T-cell (primary cell): Measurements from ENCODE around the gene SNAPC2. TPM values are rescaled to one million over a fixed set of nuclear protein-coding genes. Genes with fewer than 3 reads are reported as not detected.

Experiments used
- ATAC-seq, 4 experiments: fragments of 200-7000 bp in 3 of 4; fragments of 150-1000 bp in 1 of 4; cut with Tn5 transposase; replicated peaks in 1 of 4; 1 replicate in 3 of 4; 2 replicates in 1 of 4; pipeline ENCODE4 v1.10.0; 2021; ENCODE audit warnings: moderate library complexity in 3 of 4, mild to moderate bottlenecking in 2 of 4, moderate number of reproducible peaks in 1 of 4
- CTCF ChIA-PET, 2 donors: fragments of 300-600 bp; sonication (Branson Sonifier 250); formaldehyde crosslinking; loops; one replicate each; lab custom pipeline; 2022; ENCODE audit warnings: antibody characterized with exemption in 2 of 2; lab: Charles Lee
- POLR2A ChIA-PET, 2 donors: fragments of 300-600 bp; sonication (Branson Sonifier 250); formaldehyde crosslinking; loops; one replicate each; lab custom pipeline; 2022; ENCODE audit warnings: antibody characterized with exemption in 2 of 2; lab: Charles Lee
- DNase-seq, 35 experiments: peaks; one replicate each; pipeline versions ENCODE4 v3.0.0 to v3.0.0-alpha.2; 2013 to 2023
- H3K27ac ChIP-seq: one replicate; pipeline ENCODE4 v1.5.1; 2013; ENCODE audit warnings: low read length
- H3K27me3 ChIP-seq, 2 experiments: replicated peaks in 1 of 2; 1 replicate in 1 of 2; 2 replicates in 1 of 2; pipeline versions ENCODE4 v1.6.1 to v1.7.0; 2013; ENCODE audit warnings: low read length in 1 of 2, mixed read lengths in 1 of 2; ENCODE audit not compliant: control insufficient read depth in 2 of 2, insufficient read depth in 2 of 2; ENCODE audit errors: extremely low read depth in 1 of 2
- H3K36me3 ChIP-seq, 2 donors: 1 replicate in 1 of 2; 2 replicates in 1 of 2; pipeline versions ENCODE4 v1.6.1 to v1.7.0; 2013; ENCODE audit warnings: low read length in 1 of 2; ENCODE audit not compliant: control insufficient read depth in 2 of 2, insufficient read depth in 1 of 2; ENCODE audit errors: extremely low read depth in 1 of 2
- H3K4me1 ChIP-seq, 2 experiments: 1 replicate in 1 of 2; 2 replicates in 1 of 2; pipeline versions ENCODE4 v1.6.1 to v1.7.0; 2013; ENCODE audit warnings: low read length in 2 of 2, mixed read lengths in 1 of 2; ENCODE audit not compliant: insufficient read depth in 2 of 2, control insufficient read depth in 1 of 2; ENCODE audit errors: extremely low read depth in 1 of 2
- H3K4me3 ChIP-seq, 2 donors: 1 replicate in 1 of 2; 2 replicates in 1 of 2; pipeline versions ENCODE4 v1.5.1 to v1.7.0; 2013; ENCODE audit warnings: mild to moderate bottlenecking in 2 of 2, low read length in 1 of 2, moderate library complexity in 1 of 2; ENCODE audit not compliant: control insufficient read depth in 1 of 2; ENCODE audit errors: extremely low read depth in 1 of 2
- H3K9me3 ChIP-seq: 2 replicates; pipeline ENCODE4 v1.7.0; 2013
- H3K27ac Mint-ChIP-seq, 2 donors: one replicate each; pipeline ENCODE4 v1.8.0; 2020 to 2021; ENCODE audit warnings: mild to moderate bottlenecking in 2 of 2, mixed read lengths in 2 of 2
- H3K27me3 Mint-ChIP-seq, 2 donors: one replicate each; pipeline ENCODE4 v1.8.0; 2021 to 2022; ENCODE audit warnings: mixed read lengths in 2 of 2
- H3K36me3 Mint-ChIP-seq: one replicate; pipeline ENCODE4 v1.8.0; 2021; ENCODE audit warnings: mixed read lengths
- H3K4me1 Mint-ChIP-seq, 3 donors: one replicate each; pipeline ENCODE4 v1.8.0; 2020 to 2022; ENCODE audit warnings: mixed read lengths in 3 of 3, mild to moderate bottlenecking in 1 of 3
- H3K4me3 Mint-ChIP-seq, 3 donors: one replicate each; pipeline ENCODE4 v1.8.0; 2020 to 2022; ENCODE audit warnings: mild to moderate bottlenecking in 3 of 3, mixed read lengths in 3 of 3, moderate library complexity in 3 of 3
- H3K9me3 Mint-ChIP-seq, 3 donors: one replicate each; pipeline ENCODE4 v1.8.0; 2020 to 2022; ENCODE audit warnings: mixed read lengths in 3 of 3
- WGBS: methylation state at CpG from one replicate; pipeline ENCODE4 v1.1.5; 2013; ENCODE audit warnings: missing lambda C conversion rate; ENCODE audit not compliant: insufficient coverage; 5-methylcytosine and 5-hydroxymethylcytosine counted together
- total RNA-seq, 35 experiments: library from RNA in 6 of 35; stranded (reverse) in 6 of 35; fragments of 120-200 nt in 1 of 35; gene quantifications; one replicate each; pipeline versions ENCODE4 v1.2.1 to v1.2.4 and lab custom pipeline; 2013 to 2026

SNAPC2 gene
- total RNA-seq, 5 donors from 2014 or later (not counting 1 experiment from before 2014, with no cell fraction given), result 9.0 to 22.9 (median 18.6) TPM

- Histone ChIP-seq H3K27me3 (peaks cover 0 to 43% of the 10 kb centered on the region in 2 experiments), H3K4me1 (peaks cover 0 to 10% of the 10 kb centered on the region in 2 experiments), H3K36me3 (no peaks in the 10 kb centered on the region), H3K4me3 (no peak overlapping the region), H3K9me3 (no peaks in the 10 kb centered on the region), H3K27ac (no peak overlapping the region)
- H3K27me3 Mint-ChIP-seq, result peaks cover 4 to 10% of the 10 kb centered on the region in 2 donors
- ChIA-PET CTCF (no interaction called here), POLR2A (no interaction called here)
- ATAC-seq (no peak), DNase-seq (no peak)
- no peaks in the 10 kb centered on the region for H3K36me3 Mint-ChIP-seq
- no peaks in the 10 kb centered on the region for H3K9me3 Mint-ChIP-seq
- 93% methylated on average over 15 of the region's 16 CpGs for WGBS
- no peak overlapping the region for H3K4me3 Mint-ChIP-seq
- H3K4me1 Mint-ChIP-seq, result peaks cover 7 to 11% (median 10%) of the 10 kb centered on the region in 3 donors
- no peak overlapping the region for H3K27ac Mint-ChIP-seq
Measured at GRCh38 chr19:7898967-7899366, 21.2 kb upstream of the SNAPC2 start.

DNA sequence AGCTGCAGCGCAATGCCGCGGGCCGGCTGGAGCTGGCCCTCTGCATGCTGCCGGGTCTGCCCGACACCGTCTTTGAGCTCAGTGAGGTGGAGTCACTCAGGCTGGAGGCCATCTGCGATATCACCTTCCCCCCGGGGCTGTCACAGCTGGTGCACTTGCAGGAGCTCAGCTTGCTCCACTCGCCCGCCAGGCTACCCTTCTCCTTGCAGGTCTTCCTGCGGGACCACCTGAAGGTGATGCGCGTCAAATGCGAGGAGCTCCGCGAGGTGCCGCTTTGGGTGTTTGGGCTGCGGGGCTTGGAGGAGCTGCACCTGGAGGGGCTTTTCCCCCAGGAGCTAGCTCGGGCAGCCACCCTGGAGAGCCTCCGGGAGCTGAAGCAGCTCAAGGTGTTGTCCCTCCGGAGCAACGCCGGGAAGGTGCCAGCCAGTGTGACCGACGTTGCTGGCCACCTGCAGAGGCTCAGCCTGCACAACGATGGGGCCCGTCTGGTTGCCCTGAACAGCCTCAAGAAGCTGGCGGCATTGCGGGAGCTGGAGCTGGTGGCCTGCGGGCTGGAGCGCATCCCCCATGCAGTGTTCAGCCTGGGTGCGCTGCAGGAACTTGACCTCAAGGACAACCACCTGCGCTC lies 20.3 kb upstream of the SNAPC2 start:
- WGBS, result 90% methylated on average over 33 of the region's 34 CpGs
- H3K36me3 ChIP-seq, result no peaks in the 10 kb centered on the region
- CTCF ChIA-PET, result interaction anchor here in 1 of 2 donors (0.9 kb wide), 2 partner anchors 20 to 340 kb away, joined by 3 to 7 read pairs; partner anchors contain the start of gene SNAPC2

GRCh38 chr19:7900401-7900870 lies 19.7 kb upstream of the SNAPC2 start:
- ATAC-seq (no peak), DNase-seq (no peak)
- Mint-ChIP-seq H3K27me3 (no peaks in the 10 kb centered on the region), H3K27ac (no peak overlapping the region), H3K9me3 (no peaks in the 10 kb centered on the region), H3K4me1 (peaks cover 16 to 22% (median 21%) of the 10 kb centered on the region in 3 donors), H3K4me3 (no peak overlapping the region), H3K36me3 (peaks cover 4% of the 10 kb centered on the region)
- Histone ChIP-seq H3K4me1 (peaks cover 6 to 24% of the 10 kb centered on the region in 2 experiments), H3K27me3 (peaks cover 0 to 28% of the 10 kb centered on the region in 2 experiments), H3K9me3 (no peaks in the 10 kb centered on the region), H3K36me3 (no peaks in the 10 kb centered on the region), H3K27ac (no peak overlapping the region), H3K4me3 (no peak overlapping the region)
- ChIA-PET POLR2A (interaction anchor here in 1 of 2 donors (0.8 kb wide), 1 partner anchor 31 kb away, joined by 3 read pairs; no protein-coding TSS in a partner anchor), CTCF (interaction anchor here in 1 of 2 donors (0.9 kb wide), 2 partner anchors 20 to 340 kb away, joined by 3 to 7 read pairs; partner anchors contain the start of gene SNAPC2)
- 81% methylated on average over 20 of the region's 21 CpGs for WGBS

More for the DNA sequence above, 20.3 kb upstream of the SNAPC2 start:
- DNase-seq (no peak), ATAC-seq (no peak)
- peaks cover 0 to 3% of the 10 kb centered on the region in 2 donors for H3K27me3 Mint-ChIP-seq
- Histone ChIP-seq H3K27ac (no peak overlapping the region), H3K9me3 (no peaks in the 10 kb centered on the region), H3K27me3 (peaks cover 0 to 34% of the 10 kb centered on the region in 2 experiments), H3K4me1 (peaks cover 2 to 18% of the 10 kb centered on the region in 2 experiments), H3K4me3 (no peak overlapping the region)
- POLR2A ChIA-PET, result interaction anchor here in 1 of 2 donors (0.8 kb wide), 1 partner anchor 30 kb away, joined by 3 read pairs; no protein-coding TSS in a partner anchor
- no peak overlapping the region for H3K27ac Mint-ChIP-seq
- peaks cover 1% of the 10 kb centered on the region for H3K36me3 Mint-ChIP-seq
- H3K9me3 Mint-ChIP-seq, result no peaks in the 10 kb centered on the region
- H3K4me1 Mint-ChIP-seq, result peaks cover 12 to 17% (median 16%) of the 10 kb centered on the region in 3 donors
- H3K4me3 Mint-ChIP-seq, result no peak overlapping the region

DNA sequence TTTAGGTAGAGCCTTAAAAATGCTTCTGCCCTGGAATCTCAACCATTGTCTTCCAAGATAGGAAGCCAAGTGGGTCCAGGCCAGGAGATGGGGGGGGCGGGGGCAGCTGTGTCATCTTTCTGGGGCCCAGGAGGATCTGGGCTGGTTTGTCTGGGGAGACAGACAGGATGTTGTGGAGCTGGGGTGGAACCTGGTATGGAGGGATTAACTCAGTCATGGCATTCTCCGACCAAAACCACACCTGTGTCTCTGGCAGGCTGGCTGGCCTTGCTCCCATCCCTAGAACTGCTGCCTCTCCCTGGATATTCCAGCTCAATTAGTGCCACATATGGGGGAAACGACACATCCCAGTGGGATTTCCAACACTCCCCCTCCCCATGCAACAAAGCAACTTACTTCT lies 19.2 kb upstream of the SNAPC2 start:
- H3K27me3 ChIP-seq, result peaks cover 0 to 23% of the 10 kb centered on the region in 2 experiments

DNA sequence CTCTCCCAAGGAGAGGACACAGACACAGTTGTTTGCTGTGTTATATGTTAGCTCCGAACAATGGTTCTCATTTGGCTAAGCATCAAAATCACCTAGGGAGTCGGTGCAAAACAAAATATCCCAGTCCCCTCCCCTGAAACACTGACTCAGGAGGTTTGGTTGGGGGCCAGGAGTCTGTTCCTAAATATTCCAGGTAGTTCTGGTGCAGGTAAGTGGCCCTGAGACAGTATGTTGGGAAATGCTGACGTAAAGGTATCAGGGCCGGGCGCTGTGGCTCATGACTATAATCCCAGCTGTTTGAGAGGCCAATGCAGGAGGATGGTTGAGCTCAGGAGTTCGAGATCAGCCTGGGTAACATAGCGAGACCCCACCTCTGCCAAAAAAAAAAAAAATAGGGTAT lies 18.8 kb upstream of the SNAPC2 start:
- no peak overlapping the region for H3K27ac ChIP-seq
- CTCF ChIA-PET, result interaction anchor here in 1 of 2 donors (0.6 kb wide), 1 partner anchor 533 kb away, joined by 3 read pairs; no protein-coding TSS in a partner anchor
- Mint-ChIP-seq H3K4me3 (peak overlapping the region in 1 of 3 donors; percentile 88), H3K9me3 (no peaks in the 10 kb centered on the region), H3K36me3 (peaks cover 7% of the 10 kb centered on the region), H3K27me3 (no peaks in the 10 kb centered on the region), H3K27ac (no peak overlapping the region), H3K4me1 (peaks cover 23 to 31% (median 28%) of the 10 kb centered on the region in 3 donors)
- H3K9me3 ChIP-seq, result no peaks in the 10 kb centered on the region
- H3K4me1 ChIP-seq, result peaks cover 6 to 33% of the 10 kb centered on the region in 2 experiments
- no peak for DNase-seq
- POLR2A ChIA-PET, result no interaction called here
- 100% methylated on average over 1 of the region's 7 CpGs for WGBS
- peaks cover 3 to 8% of the 10 kb centered on the region in 2 donors for H3K36me3 ChIP-seq
- H3K4me3 ChIP-seq, result no peak overlapping the region
- H3K27me3 ChIP-seq, result peaks cover 0 to 19% of the 10 kb centered on the region in 2 experiments
- ATAC-seq, result no peak

More for the DNA sequence above, 19.2 kb upstream of the SNAPC2 start:
- no CpG with 5 or more reads among the region's 3 CpGs for WGBS
- Histone ChIP-seq H3K4me1 (peaks cover 6 to 29% of the 10 kb centered on the region in 2 experiments), H3K4me3 (no peak overlapping the region), H3K9me3 (no peaks in the 10 kb centered on the region), H3K27ac (no peak overlapping the region), H3K36me3 (peaks cover 1 to 4% of the 10 kb centered on the region in 2 donors)
- CTCF ChIA-PET, result interaction anchor here (0.6 to 0.9 kb wide), 2 partner anchors 19 to 533 kb away, joined by 3 to 7 read pairs; partner anchors contain the start of gene SNAPC2 (in 1 of the 2)
- Mint-ChIP-seq H3K27me3 (no peaks in the 10 kb centered on the region), H3K9me3 (no peaks in the 10 kb centered on the region), H3K36me3 (peaks cover 7% of the 10 kb centered on the region), H3K27ac (no peak overlapping the region), H3K4me3 (no peak overlapping the region), H3K4me1 (peaks cover 19 to 27% (median 24%) of the 10 kb centered on the region in 3 donors)
- POLR2A ChIA-PET, result no interaction called here
- no peak for ATAC-seq
- DNase-seq, result no peak

DNA sequence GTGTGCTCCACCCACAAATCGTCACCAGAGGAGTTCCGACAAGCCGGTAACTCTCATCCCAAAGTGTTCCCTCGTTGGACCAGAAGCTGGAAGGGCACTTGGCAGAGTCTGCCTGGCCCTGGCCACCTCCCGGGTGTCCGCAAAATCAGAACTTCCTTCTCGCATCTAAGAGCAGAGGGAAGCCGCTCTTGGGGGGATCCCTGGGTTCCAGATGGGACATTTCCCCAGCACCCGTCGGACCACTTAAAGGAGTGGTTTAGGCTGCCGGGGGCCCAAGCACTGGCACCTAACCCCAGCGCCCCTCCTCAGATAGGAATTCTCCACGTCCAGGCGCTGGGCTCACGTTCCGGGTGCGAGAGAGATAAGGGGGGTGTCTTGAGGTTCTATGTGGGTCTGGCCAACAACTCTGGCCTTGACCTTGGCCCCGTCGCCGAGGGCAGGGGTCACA lies 17.3 kb upstream of the SNAPC2 start:
- Histone ChIP-seq H3K9me3 (no peaks in the 10 kb centered on the region), H3K27me3 (peaks cover 0 to 12% of the 10 kb centered on the region in 2 experiments), H3K4me3 (peak overlapping the region; percentile 55 to 71), H3K4me1 (peaks cover 6 to 45% of the 10 kb centered on the region in 2 experiments), H3K36me3 (peaks cover 3 to 12% of the 10 kb centered on the region in 2 donors), H3K27ac (peak overlapping the region; percentile 59)
- no peaks in the 10 kb centered on the region for H3K9me3 Mint-ChIP-seq
- ChIA-PET CTCF (interaction anchor here (0.5 to 1.3 kb wide), 12 partner anchors 15 to 384 kb away, joined by 3 to 28 read pairs (median 5); partner anchors contain the start of genes PET100 (in 1 of the 2), SNAPC2 (in 1 of the 2), TIMM44 (in 1 of the 2) and TRAPPC5 (in 1 of the 2)), POLR2A (interaction anchor here (0.9 to 1.5 kb wide), 2 partner anchors 18 to 265 kb away, joined by 3 to 9 read pairs; partner anchors contain the start of gene SNAPC2 (in 1 of the 2))
- DNase-seq (no peak), ATAC-seq (no peak)
- WGBS, result 36% methylated on average over 9 of the region's 20 CpGs
- H3K36me3 Mint-ChIP-seq, result peaks cover 7% of the 10 kb centered on the region
- H3K27me3 Mint-ChIP-seq, result no peaks in the 10 kb centered on the region
- peak overlapping the region; percentile 83 to 88 (median 87) for H3K4me3 Mint-ChIP-seq
- peak overlapping the region; percentile 87 to 90 for H3K27ac Mint-ChIP-seq
- H3K4me1 Mint-ChIP-seq, result peaks cover 27 to 32% (median 31%) of the 10 kb centered on the region in 3 donors
